Inflammatory macrophage (primary cell): ENCODE measurements around the gene GALP.
A peak's percentile ranks its signal among the peaks of the same experiment; 100 is the strongest.
"Not testable (repeated sequence)": the region's sequence is repeated elsewhere in the genome, so short reads cannot be mapped to it uniquely, and the experiment has no call there.

Experiments used
- DNase-seq, 2 donors: peaks; one replicate each; pipeline ENCODE4 v3.0.0-alpha.2; 2020 to 2022

Gene GALP

GRCh38 chr19:56193981-56194640 is 18.3 kb downstream of the GALP start:
- no peak for DNase-seq

DNA sequence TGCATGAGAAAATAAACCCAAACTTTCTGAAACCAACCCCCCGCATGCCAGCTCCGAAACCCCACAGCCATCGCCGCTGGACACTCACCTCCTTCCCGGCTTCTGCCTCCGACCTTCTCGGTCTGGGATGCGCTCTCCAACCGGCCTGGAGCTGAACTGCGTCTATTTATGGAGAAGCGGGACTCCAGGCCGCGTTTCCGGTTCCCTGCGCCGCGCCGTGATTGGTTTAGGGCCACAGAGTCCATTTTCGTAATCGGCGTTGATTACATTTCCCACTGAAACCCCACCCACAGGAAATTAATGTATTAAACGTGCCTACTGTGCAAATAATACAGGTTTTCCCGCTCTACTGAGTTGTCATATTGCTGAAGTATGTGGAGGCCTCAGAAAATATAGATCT is 21.8 kb downstream of the GALP start, which contains the start of gene ZSCAN5B:
Gene ZSCAN5B, minus strand, starts transcription at position 138 of the 400 bp plus-strand sequence. CDS start 4,731 bp downstream, outside the sequence.
- DNase-seq = not testable (repeated sequence)

GRCh38 chr19:56199687-56200086 is 23.9 kb downstream of the GALP start:
- no peak for DNase-seq

- DNase-seq = no peak
Observed at GRCh38 chr19:56201973-56202372, 26.2 kb downstream of the GALP start, which contains the start of gene ZSCAN5C. ZSCAN5C (plus strand) TSS chr19:56202273; CDS start chr19:56205914, 3,641 bp downstream.

GRCh38 chr19:56207581-56207980 is 31.8 kb downstream of the GALP start:
- DNase-seq = not testable (repeated sequence)

DNA sequence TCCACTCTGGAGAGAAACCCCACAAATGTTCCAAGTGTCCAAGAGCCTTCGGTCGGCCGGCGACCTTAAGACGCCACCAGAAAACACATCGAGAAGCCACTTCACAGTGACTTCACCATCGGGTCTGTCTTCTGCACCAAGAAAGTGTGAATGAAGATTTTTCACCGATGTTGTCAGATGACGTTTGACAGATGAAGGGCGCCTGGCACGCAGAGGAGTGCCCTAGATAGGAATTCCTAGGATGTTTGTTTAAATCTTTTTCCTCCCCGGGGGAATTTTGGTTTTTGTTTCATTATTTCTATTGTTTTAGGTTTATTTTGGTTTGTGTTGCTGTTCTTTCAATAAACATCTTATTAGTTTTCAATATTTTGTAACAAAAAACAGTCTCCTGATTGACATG is 33.3 kb downstream of the GALP start:
- no peak for DNase-seq

DNA sequence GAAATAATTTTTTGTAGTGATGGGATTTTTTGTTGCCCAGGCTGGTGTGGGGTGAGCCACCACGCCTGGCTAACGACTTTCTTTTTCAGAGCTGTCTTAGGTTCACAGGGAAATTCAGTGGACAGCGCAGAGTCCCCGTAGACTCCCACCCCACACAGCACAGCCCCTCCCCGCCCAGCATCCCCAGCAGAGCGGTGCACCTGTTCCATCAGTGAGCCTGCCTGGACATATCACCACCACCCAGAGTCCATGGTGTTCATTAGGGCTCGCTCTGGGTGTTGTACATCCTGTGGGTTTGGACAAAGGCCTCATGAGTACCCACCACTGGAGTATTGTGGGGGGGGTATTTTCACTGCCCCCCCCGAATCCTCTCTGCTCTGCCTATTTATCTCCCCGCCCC is 34.2 kb downstream of the GALP start:
- DNase-seq = not testable (repeated sequence)

DNA sequence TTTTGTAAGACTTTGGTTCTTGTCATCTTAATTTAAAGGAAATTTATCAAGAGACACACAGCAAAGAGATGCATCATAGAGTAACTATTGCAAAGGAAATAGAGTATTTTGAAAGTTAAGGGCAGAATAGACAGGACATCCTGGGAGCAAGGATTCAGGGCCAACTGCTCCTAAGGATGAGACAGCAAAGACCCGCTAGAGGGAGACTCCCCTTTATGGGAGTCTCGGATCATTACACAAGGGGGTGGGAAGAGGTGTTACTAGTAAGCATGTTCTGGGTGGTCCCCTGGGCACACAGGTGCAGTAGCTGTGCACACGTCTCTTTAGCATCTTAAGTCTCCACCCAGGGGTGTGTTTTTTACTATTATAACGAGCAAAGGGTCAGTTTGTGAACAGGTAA is 35.9 kb downstream of the GALP start:
- no peak for DNase-seq

DNA sequence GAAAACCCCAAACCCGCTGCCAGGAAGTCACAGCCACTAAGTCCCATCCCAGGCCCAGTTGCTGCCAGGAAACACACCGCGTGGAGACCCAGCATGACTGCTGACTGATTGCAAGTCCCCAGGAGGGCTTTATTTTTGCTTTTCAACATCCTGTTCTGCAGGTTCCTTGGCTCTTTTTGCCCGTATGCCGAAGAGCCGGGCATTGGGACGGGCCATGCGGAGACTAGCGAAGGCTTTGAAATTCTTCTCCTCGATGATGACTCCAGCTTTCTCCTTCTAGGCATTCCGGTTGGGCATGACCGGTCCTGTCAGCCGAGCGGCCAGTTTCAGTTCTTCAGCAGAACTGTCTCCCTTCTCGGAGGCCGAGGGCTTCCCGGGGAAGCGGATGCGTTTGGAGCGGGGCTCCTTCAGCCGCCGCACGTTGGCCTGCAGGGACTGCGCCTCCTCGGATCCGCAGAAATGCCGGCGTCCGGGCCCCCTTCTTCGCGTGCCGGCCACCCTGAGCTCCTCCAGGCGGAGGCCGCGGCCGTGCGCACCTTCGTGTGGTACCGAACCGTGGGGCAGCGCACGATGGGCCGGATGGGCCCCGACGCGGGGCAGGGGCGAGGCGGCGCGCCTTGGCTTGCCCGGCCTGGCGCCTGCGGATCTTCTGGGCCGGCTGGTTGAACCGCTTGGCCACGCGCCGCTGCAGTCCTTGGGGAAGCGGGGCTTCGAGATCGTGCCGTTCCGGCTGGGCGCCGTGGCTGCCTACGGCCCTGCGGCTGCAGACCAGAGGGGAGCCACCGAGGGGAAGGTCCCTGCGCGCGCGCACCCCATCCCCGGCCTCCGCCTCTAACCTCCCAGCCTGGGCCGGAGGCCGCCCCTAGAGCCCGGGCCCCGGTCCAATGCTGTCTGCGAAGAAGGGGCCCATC is 41.5 kb downstream of the GALP start:
- DNase-seq = peak in 1 of 2 donors; percentile 24

- no peak for DNase-seq
Observed at GRCh38 chr19:56218961-56219360, 43.2 kb downstream of the GALP start.

DNA sequence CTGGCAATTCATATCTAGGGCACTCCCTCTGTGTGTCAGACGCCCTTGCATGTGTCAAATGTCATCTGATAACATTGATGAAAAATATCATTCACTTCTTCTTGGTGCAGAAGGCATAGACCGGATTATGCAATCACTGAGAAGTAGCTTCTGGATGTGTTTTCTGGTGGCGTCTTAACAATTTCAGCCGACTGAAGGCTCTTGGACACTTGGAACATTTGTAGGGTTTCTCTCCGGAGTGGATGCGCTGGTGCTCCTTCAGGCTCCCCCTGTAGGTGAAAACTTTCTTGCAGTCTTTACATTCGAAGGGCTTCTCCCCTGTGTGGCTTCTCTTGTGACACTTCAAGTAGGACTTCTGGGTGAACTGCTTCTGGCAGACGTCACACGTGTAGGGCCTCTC is 45.6 kb downstream of the GALP start:
- DNase-seq = not testable (repeated sequence)

GRCh38 chr19:56221851-56222250 is 46.0 kb downstream of the GALP start:
- no peak for DNase-seq

- no peak for DNase-seq
Observed at GRCh38 chr19:56222901-56223300, 47.1 kb downstream of the GALP start.

- DNase-seq = no peak
Observed at GRCh38 chr19:56223481-56223880, 47.7 kb downstream of the GALP start.
